Hematopoietic multipotent progenitor cell treated with erythropoietin and hydrocortisone succinate and interleukin-3 and kit ligand, for 8 days (in vitro differentiated cells): Measurements from ENCODE around the gene ING3.

Source experiments
- DNase-seq: peaks from one replicate; pipeline ENCODE4 v3.0.0-alpha.2; 2015

ING3 gene, protein sequence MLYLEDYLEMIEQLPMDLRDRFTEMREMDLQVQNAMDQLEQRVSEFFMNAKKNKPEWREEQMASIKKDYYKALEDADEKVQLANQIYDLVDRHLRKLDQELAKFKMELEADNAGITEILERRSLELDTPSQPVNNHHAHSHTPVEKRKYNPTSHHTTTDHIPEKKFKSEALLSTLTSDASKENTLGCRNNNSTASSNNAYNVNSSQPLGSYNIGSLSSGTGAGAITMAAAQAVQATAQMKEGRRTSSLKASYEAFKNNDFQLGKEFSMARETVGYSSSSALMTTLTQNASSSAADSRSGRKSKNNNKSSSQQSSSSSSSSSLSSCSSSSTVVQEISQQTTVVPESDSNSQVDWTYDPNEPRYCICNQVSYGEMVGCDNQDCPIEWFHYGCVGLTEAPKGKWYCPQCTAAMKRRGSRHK

DNA sequence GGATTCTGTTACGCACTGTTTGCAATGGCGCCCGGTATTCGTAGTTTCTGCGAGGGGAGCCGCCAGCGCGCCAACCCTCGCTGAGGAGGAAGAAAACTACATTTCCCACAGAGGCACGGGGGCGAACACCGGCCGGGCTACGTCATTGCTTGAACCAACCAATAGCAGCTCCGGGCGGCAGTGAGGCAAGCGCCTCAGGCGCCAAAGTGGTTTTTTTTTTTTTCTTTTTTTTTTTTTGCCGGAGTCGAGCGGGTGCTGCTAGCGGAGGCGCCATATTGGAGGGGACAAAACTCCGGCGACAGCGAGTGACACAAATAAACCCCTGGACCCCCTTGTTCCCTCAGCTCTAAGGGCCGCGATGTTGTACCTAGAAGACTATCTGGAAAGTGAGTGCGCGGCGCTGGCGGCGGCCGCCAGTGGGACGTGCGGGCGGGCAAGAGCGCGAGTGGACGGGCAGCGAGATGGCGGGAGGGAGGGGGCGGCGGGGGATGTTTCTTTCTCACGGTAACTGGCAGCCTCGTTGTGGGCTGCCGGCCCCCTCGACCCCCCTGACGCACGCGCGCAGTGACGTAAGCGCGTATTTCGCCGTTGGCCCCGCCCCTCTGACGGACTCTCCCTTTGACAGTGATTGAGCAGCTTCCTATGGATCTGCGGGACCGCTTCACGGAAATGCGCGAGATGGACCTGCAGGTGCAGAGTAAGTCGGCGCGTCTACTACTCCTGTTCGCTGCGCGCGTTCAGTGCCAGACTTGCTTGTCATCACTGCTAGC is at the start of gene ING3:
Gene ING3 (plus strand): TSS at position 239 of the 770 bp plus-strand sequence. CDS start 120 bp downstream, at position 359.
- DNase-seq, result peak; percentile 98

- DNase-seq, result no peak
Measured at GRCh38 chr7:120915314-120916105, 35.1 kb upstream of the ING3 start.

DNA sequence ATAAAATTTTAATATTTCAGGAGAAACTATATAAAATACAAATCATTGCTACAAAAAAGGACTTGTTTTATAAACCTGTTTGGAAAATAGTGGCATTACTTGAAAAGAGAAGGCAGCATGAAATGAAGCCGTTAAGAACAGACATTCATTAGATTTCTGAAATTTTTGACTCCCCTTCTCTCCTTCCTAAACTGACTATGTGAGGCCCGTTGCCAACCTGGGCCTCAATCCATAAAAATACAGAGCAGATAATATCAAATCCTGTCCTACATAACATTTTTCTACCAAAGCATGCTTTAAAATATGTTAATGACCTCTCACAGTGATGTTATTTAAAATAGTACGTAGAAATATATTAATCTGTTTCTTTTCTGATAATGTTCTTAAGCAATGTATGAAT is 34.5 kb upstream of the ING3 start:
- DNase-seq, result no peak

GRCh38 chr7:120916538-120916937 is 34.0 kb upstream of the ING3 start:
- no peak for DNase-seq

DNA sequence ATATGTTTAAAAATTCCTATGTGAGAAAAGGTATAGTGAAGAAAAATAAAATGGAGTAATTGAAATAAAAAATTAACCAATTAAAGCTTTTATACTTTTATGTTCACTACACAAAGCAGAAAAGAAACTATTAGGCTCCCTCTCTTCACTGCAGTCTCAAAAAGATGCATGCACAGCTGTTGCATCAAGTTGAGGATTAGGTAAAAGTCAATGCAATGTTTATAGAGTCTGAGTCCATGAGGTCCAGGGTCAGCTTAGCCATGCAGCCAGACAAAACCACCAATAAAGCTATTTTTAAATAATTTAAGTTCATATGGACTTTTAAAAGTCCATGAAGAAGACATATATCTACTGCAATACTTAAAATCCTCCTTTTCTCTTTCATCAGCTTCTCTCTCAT is 31.1 kb upstream of the ING3 start:
- DNase-seq, result no peak

DNA sequence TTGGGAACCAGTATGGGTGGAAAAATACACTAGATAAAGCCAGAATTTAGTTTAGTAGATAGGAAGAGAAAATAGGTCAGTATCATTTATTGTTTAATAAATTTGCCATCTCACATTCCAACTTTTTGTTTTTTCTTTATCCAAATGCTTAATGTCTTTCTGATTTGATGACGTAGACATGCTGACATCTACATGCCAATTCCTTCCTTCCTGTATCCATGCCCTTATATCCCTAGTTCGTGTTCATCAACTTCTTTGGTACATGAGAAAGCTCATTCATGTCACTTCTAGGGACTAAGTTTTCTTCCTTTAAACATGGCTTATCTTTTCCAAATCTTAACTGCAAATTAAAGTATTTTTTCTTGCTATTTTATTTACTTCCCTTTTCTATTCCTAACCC is 30.5 kb upstream of the ING3 start:
- no peak for DNase-seq

- no peak for DNase-seq
Measured at GRCh38 chr7:120920591-120921274, 29.8 kb upstream of the ING3 start.

- DNase-seq, result no peak
Measured at GRCh38 chr7:120924837-120925236, 25.7 kb upstream of the ING3 start.

GRCh38 chr7:120925392-120925791 is 25.2 kb upstream of the ING3 start:
- no peak for DNase-seq

DNA sequence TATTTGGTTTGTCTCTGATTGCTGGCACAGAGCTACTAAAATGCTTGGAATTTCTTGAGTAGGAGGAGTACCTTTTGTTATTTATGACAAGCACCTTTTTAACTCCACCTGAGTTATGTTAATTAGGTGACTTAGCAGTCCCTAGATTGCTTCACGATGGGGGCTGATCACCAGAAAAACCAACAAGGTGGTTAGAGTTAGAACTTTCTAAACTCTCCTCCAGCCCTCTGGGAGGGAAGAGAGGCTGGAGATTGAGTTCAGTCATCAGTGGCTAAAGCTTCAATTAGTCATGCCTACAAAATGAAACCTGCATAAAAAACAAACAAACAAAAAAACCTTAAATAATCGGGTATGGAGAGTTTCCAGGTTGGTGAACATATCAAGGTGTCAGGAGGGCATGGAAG is 23.6 kb upstream of the ING3 start:
- DNase-seq, result no peak

DNA sequence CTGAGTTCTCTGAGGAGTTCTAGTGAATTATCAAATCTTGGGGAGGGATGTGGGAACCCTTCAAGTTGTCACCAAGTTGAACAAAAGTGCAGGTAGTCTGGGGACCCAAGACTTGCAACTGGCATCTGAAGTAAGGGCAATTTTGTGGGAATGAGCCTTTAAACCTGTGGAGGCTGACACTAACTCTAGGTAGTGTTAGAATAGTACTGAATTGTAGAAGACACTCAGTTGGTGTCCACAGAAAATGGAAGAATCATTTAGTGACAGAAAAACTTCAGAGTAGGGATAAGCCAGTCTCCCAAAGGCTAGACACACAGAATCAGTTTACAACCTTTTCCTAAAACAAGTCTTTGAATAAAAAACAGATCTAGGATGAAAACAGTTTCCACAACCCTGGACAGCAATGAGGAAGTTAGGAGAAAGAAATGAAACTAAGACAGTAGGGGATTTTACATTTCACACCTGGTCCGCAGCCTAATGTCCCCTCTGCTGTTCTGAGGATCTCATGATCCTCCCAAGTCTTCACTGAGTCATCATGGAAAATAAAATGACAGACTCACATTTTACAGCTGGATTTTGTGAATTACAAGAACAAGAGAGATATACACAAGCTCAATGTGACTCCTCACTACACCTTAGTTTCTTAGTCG is 23.0 kb upstream of the ING3 start:
- DNase-seq, result no peak

DNA sequence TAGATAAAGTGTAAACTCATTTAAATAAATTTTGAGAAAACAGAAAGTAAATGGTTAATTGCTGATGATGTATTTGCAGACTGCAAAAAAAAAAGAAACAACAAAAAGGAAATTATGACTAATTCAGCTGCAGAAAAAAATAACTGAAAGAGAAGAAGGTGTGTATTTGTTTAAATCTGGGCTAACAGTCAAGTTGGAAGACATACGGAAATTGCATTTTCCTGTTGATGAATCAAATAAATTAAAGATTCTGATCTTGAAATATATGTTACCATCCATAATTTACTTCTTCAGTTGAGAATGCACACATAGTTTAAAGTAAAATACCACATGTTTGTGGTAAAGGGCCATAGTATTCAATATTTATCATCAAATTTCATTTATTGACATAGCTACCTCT is 19.3 kb upstream of the ING3 start:
- no peak for DNase-seq

DNA sequence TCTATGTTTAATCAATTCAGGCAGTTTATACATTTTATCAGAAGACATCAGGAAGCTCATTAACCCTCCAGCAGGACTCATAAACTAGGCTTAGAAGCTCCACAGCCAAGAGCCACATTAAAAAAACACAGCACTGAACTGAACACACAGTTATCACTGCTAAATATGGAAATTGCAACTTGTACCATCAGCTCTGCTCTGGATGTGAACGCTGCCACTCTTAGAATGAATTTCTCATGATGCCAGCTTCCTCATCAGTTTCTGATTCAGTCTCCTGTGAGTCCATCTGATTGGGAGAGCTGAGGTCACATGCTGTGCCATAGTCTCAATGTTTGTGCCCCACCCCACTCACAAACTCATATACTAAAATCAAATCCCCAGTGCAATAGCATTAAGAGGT is 17.1 kb upstream of the ING3 start:
- no peak for DNase-seq

DNA sequence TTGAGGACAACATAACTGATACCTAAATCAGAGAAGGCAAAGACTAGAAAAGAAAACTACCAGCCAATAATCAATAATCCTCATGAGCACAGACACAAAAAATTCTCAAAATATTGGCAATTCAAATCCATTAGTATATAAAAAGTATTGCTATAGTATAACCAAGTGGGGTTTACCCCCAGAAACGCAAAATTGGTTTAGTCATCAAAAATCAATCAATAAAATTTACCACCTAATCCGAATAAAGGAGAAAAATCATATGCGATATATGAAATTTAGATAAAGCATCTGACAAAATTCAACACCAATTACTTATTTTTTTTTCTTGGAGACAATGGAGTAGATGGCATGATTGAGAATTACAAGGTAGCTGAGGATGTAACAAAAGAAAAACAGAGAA is 11.2 kb upstream of the ING3 start:
- no peak for DNase-seq

DNA sequence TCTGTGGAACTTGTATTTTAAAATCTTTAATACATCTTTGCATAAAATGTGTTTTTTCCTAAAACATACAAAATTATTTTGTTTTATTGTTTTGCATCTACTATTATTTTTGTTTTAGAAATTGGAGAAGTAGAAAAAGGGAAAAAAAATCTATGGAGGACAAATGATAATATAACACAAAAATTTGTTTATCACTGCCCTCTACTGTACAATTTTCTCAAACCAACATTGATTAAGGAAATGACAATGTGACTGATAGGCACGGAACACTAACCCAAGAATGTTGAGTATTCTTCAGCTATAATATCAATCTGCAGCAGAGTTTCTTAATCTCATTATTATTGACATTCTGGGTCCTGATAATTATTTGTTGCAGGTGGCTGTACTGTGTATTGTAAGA is 9.5 kb upstream of the ING3 start:
- DNase-seq, result peak; percentile 58

- no peak for DNase-seq
Measured at GRCh38 chr7:120941856-120942255, 8.7 kb upstream of the ING3 start.

DNA sequence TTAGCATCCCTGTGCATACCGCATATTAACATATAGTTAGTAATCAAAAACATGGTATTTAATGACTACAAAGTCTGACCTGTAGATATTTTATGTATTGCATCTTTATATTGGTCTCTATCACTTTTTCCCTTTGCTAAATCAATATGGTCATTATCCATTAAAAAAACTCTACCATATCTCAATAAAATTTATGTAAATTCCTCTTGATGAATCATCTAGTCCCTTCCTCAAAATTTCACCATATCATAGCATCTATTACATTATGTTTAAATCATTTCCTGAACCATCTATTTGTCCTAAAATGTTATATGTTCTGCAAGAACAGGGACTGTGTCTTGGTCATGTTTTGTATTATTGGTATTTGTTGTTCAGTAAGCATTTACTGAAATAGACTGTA is 7.7 kb upstream of the ING3 start:
- no peak for DNase-seq

GRCh38 chr7:120944826-120945562 is 5.6 kb upstream of the ING3 start:
- no peak for DNase-seq

- no peak for DNase-seq
Measured at GRCh38 chr7:120947980-120948379, 2.6 kb upstream of the ING3 start.

- peak; percentile 39 for DNase-seq
Measured at GRCh38 chr7:120949393-120949911, 1.1 kb upstream of the ING3 start.

DNA sequence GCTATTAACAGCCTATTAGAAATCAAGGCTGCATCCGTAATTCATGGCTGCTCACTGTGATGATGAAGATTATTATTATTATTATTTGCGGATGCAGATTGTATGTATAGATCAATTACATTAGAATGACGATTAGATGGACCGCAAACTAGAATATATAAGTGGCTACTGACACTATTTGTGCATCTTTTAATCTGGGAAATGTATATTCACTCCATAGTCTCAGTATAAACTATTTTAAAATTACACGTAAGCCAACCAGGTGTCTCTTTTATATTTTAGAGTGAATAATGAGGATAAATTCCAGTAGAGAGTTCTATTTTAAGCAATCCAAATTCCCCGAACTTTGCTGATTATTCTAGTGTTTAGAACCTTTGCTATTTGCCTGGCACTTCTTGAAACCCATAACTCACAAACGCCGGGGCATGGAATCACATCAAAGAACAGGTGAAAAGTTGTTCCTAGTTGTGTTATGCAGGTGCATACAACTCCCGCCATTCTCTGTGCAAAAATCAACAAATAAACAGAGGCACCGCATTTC is 509 bp upstream of the ING3 start:
- peak; percentile 52 for DNase-seq
